Activated CD8-positive, alpha-beta memory T cell treated with anti-CD3 and anti-CD28 coated beads, Interleukin-2, amount 50 U/mL, for 1 hour (primary cell): ENCODE data around the gene CCNJL.

ENCODE experiments used
- DNase-seq: peaks from one replicate; pipeline ENCODE4 v3.0.0-alpha.2; 2020; ENCODE audit errors: extremely low read depth

The CCNJL gene

GRCh38 chr5:160333721-160334120 lies 21.4 kb upstream of the CCNJL start:
- DNase-seq = no peak

DNA sequence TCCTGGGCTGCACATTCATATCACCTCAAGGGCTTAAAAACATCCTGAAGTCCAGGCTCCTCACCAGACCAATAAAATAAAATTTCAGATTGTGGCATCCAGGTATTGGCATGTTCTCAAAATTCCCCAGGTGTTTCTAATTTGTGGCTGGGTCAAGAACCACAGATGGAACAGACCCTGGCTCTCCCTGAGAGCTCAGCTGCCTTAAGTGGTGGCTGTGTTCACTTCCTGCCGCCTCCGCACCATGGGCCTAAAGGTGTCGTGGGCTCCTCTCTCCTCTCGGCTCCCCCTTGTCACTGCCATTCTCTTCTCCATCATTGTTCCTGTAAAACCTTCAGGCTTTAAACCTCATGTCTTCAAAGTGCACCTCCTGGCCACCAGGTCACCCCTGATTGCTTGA lies 17.8 kb upstream of the CCNJL start:
- no peak for DNase-seq

DNA sequence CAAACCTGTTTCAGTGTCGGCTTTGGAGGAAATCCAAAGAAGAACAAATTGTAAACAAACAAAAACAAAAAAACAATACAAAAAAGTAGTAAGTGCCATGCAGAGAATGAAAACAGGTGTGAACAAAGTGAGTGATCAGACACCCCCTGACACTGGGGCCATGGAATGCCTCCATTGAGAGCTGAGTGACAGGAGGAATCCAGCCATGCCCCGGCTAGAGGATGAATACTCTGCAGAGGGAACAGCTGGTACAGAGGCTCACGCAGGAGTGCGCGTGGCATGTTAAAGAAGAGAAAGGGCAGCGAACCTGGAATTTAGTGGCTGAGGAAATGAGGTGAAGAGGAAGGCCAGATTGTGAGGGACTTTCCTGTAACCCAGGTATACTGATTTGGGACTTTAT lies 15.5 kb upstream of the CCNJL start:
- no peak for DNase-seq

- no peak for DNase-seq
Measured at GRCh38 chr5:160326981-160327380, 14.6 kb upstream of the CCNJL start.

DNA sequence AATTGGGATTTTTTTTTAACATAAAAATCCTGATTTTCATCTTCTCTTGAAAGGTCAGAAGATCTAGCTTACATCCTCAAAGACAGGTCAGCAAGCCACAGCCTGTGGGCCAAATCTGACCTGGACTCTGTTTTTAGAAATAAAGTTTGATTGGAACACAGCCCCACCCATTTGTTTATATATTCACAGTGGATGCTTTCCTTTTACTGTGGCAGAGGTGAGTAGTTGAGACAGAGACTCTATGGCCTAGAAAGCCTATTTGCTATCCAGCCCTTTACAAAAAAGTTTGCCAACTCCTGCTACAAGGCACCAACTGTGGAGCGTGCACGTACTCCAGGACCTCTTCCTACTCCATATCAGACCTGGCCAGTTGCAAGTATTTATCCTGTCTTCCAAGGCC lies 13.4 kb upstream of the CCNJL start:
- no peak for DNase-seq

- no peak for DNase-seq
Measured at GRCh38 chr5:160324886-160325285, 12.5 kb upstream of the CCNJL start.

DNA sequence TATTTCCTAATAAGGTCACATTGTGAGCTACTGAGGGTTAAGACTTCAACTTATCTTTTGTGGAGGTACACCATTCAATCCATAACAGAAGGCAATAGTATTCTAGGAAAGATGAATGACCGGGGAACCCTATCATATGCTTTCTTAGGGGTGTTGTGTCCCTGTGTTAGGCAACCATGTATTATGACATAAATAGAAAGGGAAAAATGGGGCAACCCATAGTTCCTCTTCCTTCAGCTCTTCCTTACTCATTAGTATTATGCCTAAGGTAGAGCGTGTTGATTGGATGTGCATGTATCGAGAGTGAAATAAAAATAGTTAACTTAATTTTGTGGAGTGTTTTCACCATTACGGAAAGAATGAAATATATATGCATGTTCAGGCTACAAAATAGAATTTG lies 6.0 kb upstream of the CCNJL start:
- DNase-seq = no peak

GRCh38 chr5:160317434-160317833 lies 5.1 kb upstream of the CCNJL start:
- DNase-seq = no peak

DNA sequence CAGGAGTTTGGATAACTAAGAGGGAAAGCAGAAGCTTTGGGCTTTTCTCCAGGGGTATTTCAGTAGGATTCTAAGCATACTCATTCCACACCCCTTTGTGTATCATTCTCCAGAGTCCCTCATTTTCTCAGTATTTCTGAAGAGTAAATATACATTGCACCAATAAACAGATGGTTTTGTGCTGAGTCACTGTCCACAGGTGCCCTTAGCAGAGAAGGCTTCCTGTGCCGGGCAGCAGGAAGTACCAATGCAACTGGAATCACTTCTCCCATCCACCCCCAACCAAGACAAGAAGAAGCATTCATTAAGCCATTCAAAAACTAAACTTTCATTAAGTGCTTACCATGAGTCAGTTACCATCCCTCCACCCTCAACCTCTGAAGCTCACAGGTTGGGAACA lies 3.6 kb upstream of the CCNJL start:
- no peak for DNase-seq

- DNase-seq = no peak
Measured at GRCh38 chr5:160312960-160313727, 780 bp upstream of the CCNJL start.

DNA sequence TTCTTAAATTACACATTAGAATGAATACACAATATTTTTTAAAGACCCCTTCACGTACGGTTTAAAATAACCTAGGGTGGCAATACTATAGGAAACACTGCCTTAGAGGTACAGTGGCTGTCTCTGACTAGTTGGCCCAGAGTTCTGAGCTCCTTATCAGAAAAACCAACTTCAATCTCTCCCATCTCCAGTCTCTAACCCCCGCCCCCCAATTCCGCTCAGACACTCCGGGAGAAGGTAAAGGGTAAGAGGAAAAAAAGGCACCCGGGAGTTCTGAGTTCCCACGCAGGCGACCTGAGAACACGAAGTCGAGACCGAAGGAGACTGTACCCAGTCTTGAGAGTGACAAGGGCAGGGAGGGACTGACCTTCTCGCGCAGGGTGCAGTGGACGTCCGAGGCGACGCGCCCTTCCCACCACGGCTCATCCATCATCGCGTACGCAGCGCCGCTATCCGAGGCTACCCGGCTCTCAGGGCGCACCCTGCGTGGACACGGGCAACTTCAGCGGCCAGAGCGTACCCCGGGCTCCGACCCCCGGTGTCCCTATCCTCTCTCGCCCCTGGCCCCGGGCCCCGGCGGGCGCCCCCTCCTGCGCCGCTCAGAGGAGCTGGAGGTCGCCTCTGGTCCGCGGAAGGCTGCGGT lies 752 bp downstream of the CCNJL start:
- no peak for DNase-seq

DNA sequence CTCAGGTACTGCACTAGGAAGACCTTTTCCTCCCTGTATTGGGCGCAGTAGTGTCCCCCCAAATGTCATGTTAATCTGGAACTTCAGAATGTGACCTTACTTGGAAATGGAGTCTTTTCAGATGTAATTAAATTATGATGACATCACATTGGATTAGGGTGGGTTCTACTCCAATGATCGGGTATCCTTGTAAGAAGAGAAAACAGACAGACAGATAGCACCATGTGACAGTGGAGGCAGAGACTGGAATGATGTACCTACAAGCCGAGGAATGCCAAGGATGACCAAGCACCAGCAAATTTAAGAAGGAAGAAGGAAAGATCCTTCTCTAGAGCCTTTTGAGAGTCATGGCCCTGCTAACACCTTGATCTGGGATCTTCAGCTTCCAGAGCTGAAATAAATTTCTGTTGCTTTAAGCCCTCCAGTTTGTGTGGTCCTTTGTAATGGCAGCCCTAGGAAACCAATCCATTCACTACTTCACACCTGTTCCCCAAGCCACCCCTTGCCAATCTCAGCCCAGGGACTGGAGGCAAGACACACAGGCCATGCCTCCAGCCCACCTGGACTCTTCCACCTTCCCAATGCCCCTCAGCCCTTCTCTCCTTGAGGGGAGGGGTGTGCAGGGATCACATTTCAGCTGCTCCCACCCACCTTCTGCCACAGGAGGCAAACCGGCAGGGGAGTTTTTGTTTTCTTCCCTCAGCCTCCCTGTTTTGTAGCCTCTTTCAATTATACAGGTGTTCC lies 1.6 kb downstream of the CCNJL start:
- no peak for DNase-seq

GRCh38 chr5:160310140-160310539 lies 2.2 kb downstream of the CCNJL start:
- no peak for DNase-seq

- DNase-seq = no peak
Measured at GRCh38 chr5:160306696-160307095, 5.7 kb downstream of the CCNJL start.

DNA sequence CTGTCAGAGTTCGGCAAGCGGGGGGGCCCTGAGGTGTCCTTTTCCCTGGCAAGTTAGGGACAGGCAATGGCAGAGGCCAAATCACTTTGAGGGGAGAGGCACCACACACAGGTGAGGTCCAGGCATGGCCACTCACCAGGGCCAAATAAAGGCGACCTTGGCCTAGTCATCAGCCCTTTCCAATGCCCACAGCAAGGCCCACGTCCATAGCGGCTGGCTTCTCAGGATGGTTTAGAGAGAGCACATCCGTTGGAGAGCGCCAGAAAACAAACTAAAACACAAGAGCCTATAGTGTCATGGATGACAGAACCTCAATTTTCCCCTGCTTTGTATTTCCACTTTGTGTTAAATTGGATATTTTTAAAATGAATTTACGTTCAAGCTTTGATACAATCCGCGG lies 7.0 kb downstream of the CCNJL start:
- DNase-seq = no peak

DNA sequence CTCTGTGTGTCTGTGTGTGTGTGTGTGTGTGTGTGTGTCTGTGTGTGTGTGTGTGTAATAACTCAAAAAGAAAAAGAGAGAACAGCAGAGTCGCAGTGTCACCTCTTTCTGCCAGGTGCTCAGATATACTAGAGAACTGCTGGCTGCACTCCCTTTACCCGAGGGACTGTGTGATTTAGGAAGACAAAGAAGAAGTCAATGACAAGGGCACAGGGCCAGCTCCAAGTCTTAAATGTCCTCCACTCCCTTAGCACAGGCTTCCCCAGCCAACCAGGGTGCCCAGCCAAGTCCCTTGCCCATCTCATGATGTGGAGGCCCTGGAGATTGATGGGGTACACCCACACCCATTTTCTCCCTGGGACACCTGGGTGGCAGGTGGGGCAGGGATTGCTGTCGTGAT lies 8.7 kb downstream of the CCNJL start:
- DNase-seq = no peak

- DNase-seq = no peak
Measured at GRCh38 chr5:160298189-160298588, 14.2 kb downstream of the CCNJL start.

GRCh38 chr5:160297776-160298175 lies 14.6 kb downstream of the CCNJL start:
- DNase-seq = no peak

DNA sequence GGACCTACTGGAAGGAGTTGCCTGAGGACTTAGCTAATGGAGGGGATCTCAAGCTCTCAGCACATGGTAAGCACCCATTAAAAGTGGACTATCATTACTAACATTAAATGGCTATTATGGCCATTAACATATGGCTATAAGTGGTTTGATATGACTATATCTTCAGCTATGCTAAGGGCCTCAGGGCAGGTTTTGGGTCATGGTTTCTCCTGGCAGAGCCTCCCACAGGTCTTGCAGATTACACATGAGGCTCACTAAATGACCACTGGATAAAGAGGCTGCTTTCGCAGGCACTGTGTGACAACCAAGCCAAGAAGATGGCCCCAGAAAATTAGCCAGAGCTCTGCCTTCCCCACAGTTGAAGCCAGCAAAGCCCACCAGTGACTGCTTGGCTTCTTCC lies 15.4 kb downstream of the CCNJL start:
- DNase-seq = no peak

- DNase-seq = no peak
Measured at GRCh38 chr5:160296496-160296895, 15.9 kb downstream of the CCNJL start.

- DNase-seq = no peak
Measured at GRCh38 chr5:160293901-160294561, 18.3 kb downstream of the CCNJL start.

DNA sequence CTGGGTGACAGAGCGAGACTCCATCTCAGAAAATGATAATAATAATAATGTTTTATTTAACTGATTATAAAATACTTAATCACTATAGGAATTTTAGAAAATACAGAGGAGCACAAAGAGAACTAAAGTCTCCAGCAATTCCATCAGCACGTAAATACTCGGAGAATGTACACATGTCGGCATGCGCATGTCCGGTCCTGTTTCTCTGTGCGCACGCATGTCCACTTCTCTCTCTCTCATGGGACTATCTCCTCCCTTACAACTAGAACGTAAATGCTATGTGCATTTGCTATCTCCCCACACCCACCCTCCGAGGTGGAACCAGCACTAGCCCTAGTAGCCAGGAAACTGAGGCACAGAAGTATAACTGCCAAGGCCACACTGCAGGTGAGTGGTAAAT lies 19.0 kb downstream of the CCNJL start:
- no peak for DNase-seq
